HepG2 (cell line): ENCODE data around the gene SSR2. TPM values are rescaled to one million over a fixed set of nuclear protein-coding genes. Genes with fewer than 3 reads are reported as not detected.

Experiments used
- ARID4A ChIP-seq: sonication (generic); formaldehyde crosslinking; IDR thresholded peaks from 2 replicates; pipeline ENCODE4 v1.5.0; 2020; ENCODE audit warnings: mild to moderate bottlenecking, missing genetic modification reagents, borderline replicate concordance
- BCL3 ChIP-seq: sonication (generic); formaldehyde crosslinking; IDR thresholded peaks from 2 replicates; pipeline ENCODE4 v1.5.1; 2020; ENCODE audit warnings: mild to moderate bottlenecking, missing genetic modification reagents, moderate library complexity
- CEBPB ChIP-seq: IDR thresholded peaks from 2 replicates; pipeline ENCODE4 v1.6.1; 2011; ENCODE audit warnings: low read depth, low read length, improper control_type of control experiment, borderline replicate concordance
- FOSL2 ChIP-seq: sonication (generic); formaldehyde crosslinking; IDR thresholded peaks from 2 replicates; pipeline ENCODE4 v1.4.0; 2020; ENCODE audit warnings: missing genetic modification reagents
- FOXA3 ChIP-seq: IDR thresholded peaks from 2 replicates; pipeline ENCODE4 v1.6.1; 2016; ENCODE audit warnings: missing genetic modification reagents, missing compliant biosample characterization
- FOXC1 ChIP-seq: sonication (generic); formaldehyde crosslinking; IDR thresholded peaks from 2 replicates; pipeline ENCODE4 v1.8.0; 2022; ENCODE audit warnings: mild to moderate bottlenecking, missing genetic modification reagents, borderline replicate concordance
- MAX ChIP-seq: IDR thresholded peaks from 2 replicates; pipeline ENCODE4 v1.6.1; 2012; ENCODE audit warnings: inconsistent platforms
- NR2C2 ChIP-seq: sonication (generic); formaldehyde crosslinking; IDR thresholded peaks from 2 replicates; pipeline ENCODE4 v1.4.0; 2020; ENCODE audit warnings: missing genetic modification reagents, mild to moderate bottlenecking, moderate library complexity, borderline replicate concordance
- SIN3B ChIP-seq: fragments of 150-350 bp; IDR thresholded peaks from 2 replicates; pipeline ENCODE4 v1.6.1; 2014; ENCODE audit warnings: low read length
- SOX13 ChIP-seq, 3 experiments: fragments of 450-650 bp in 1 of 3; sonication (generic) in 1 of 3; formaldehyde crosslinking in 1 of 3; IDR thresholded peaks in 2 of 3; conservative IDR thresholded peaks in 1 of 3; 2 replicates each; pipeline versions ENCODE4 v1.5.0 to v1.6.1; 2016 to 2020; ENCODE audit warnings: antibody characterized with exemption in 1 of 3, mild to moderate bottlenecking in 1 of 3, missing compliant biosample characterization in 1 of 3, missing genetic modification reagents in 1 of 3, moderate library complexity in 1 of 3
- XRCC5 ChIP-seq: fragments of 200-400 bp; formaldehyde crosslinking; optimal IDR thresholded peaks from 2 replicates; pipeline ENCODE3; 2017; ENCODE audit warnings: mild to moderate bottlenecking, low read length
- ZHX1 ChIP-seq: sonication (generic); formaldehyde crosslinking; IDR thresholded peaks from 2 replicates; pipeline ENCODE4 v1.8.1; 2022; ENCODE audit warnings: low read depth, mild to moderate bottlenecking, missing genetic modification reagents
- ZNF292 ChIP-seq: sonication (generic); formaldehyde crosslinking; IDR thresholded peaks from 2 replicates; pipeline ENCODE4 v1.8.1; 2022; ENCODE audit warnings: mild to moderate bottlenecking, low read depth, missing genetic modification reagents, borderline replicate concordance
- ZNF687 ChIP-seq: sonication (generic); formaldehyde crosslinking; IDR thresholded peaks from 2 replicates; pipeline ENCODE4 v1.5.1; 2020; ENCODE audit warnings: mild to moderate bottlenecking, missing genetic modification reagents, moderate library complexity
- polyA plus RNA-seq, 8 experiments: library from polyadenylated mRNA; depleted of rRNA in 3 of 8; stranded (reverse) in 7 of 8; unstranded in 1 of 8; fragments of >200 nt; fragmentation: Illumina TruSeq in 4 of 8; extraction: Trizol in 4 of 8; gene quantifications; 2 replicates each; pipeline versions ENCODE4 v1.2.1 to v1.2.3, GENCODE V29; 2011 to 2016; ENCODE audit warnings: low read depth in 4 of 8, missing spikeins in 1 of 8, mixed read lengths in 1 of 8; ENCODE audit not compliant: insufficient read depth in 1 of 8
- total RNA-seq, 5 experiments: library from RNA; depleted of rRNA; stranded (reverse); fragments of >200 nt; fragmentation: Illumina TruSeq; extraction: Trizol; gene quantifications; 2 replicates each; pipeline ENCODE4 v1.2.3, GENCODE V29; 2016; ENCODE audit warnings: low read depth in 1 of 5

Gene SSR2
- total and polyA plus RNA-seq, 2 of the 13 experiments (the other 11 are each of a cell fraction or from before 2014, with no cell fraction given) = 284 to 461 TPM

- no peak for TF ChIP-seq XRCC5
- TF ChIP-seq NR2C2 (CRISPR knock-in tag) = peak; percentile 65; the same call in 1 of the 2 replicates
- peak; percentile 45; the same call in 1 of the 2 replicates for TF ChIP-seq FOXA3 (CRISPR knock-in tag)
- peak; percentile 90; the same call in 1 of the 2 replicates for TF ChIP-seq CEBPB
- TF ChIP-seq SOX13 (IDR thresholded peaks at IDR 0.05) = 0 out of 2 replicates have a peak, but pooled peaks have one; percentile 11
- TF ChIP-seq SOX13 (CRISPR knock-in tag; conservative IDR thresholded peaks at IDR 0.05 in 1 of 2, IDR thresholded peaks at IDR 0.05 in 1 of 2) = no peak
- peak; percentile 20; the same call in 1 of the 2 replicates for TF ChIP-seq ARID4A (CRISPR knock-in tag)
- no peak for TF ChIP-seq ZHX1
- TF ChIP-seq MAX = no peak
- TF ChIP-seq FOXC1 = 0 out of 2 replicates have a peak, but pooled peaks have one; percentile 18
- TF ChIP-seq ZNF292 (CRISPR knock-in tag) = 0 out of 2 replicates have a peak, but pooled peaks have one; percentile 29
- peak; percentile 27; the same call in 1 of the 2 replicates for TF ChIP-seq ZNF687 (CRISPR knock-in tag)
- TF ChIP-seq BCL3 (CRISPR knock-in tag) = no peak
- no peak for TF ChIP-seq SIN3B
- peak; percentile 70 for TF ChIP-seq FOSL2 (CRISPR knock-in tag)
These were observed 39.3 kb downstream of the SSR2 start (continued) for GRCh38 chr1:155981266-155982088.
